ENCODE results near the gene AP1G1.
"Not testable (repeated sequence)": the region's sequence is repeated elsewhere in the genome, so short reads cannot be mapped to it uniquely, and the experiment has no call there.

Gene AP1G1

GRCh38 chr16:71698491-71698890 is 110.1 kb downstream of the AP1G1 start:
- DNase-seq = no peak

- DNase-seq = no peak
These were observed 115.5 kb downstream of the AP1G1 start for GRCh38 chr16:71693164-71693563.

GRCh38 chr16:71689901-71690300 is 118.7 kb downstream of the AP1G1 start:
- no peak for DNase-seq

GRCh38 chr16:71687861-71688260 is 120.8 kb downstream of the AP1G1 start:
- no peak for DNase-seq

- not testable (repeated sequence) for DNase-seq
These were observed 124.4 kb downstream of the AP1G1 start for GRCh38 chr16:71684280-71684679.

GRCh38 chr16:71681360-71681759 is 127.3 kb downstream of the AP1G1 start:
- DNase-seq = no peak

Measured in hematopoietic multipotent progenitor cell treated with erythropoietin and hydrocortisone succinate and interleukin-3 and kit ligand, for 6 days (in vitro differentiated cells).